Esophagus squamous epithelium (tissue), 5 donors: Measurements from ENCODE around the gene PDZRN3. TPM values are rescaled to one million over a fixed set of nuclear protein-coding genes. Genes with fewer than 3 reads are reported as not detected.

Source experiments
- DNase-seq: peaks from one replicate; lab custom pipeline; 2025; lab: John Stamatoyannopoulos, UW
- H3K27ac ChIP-seq, 4 donors: fragments of 200-600 bp; sonication (generic); one replicate each; pipeline ENCODE4 v1.5.1; 2016 to 2019; ENCODE audit warnings: mild to moderate bottlenecking in 1 of 4
- H3K27me3 ChIP-seq, 4 donors: fragments of 200-600 bp; sonication (generic); 1 replicate in 3 of 4; 2 replicates in 1 of 4; pipeline versions ENCODE4 v1.5.1 to v1.6.0; 2017 to 2021; ENCODE audit warnings: antibody characterized with exemption in 1 of 4
- H3K36me3 ChIP-seq, 3 donors: fragments of 200-600 bp; sonication (generic); one replicate each; pipeline ENCODE4 v1.5.1; 2016 to 2019
- H3K4me1 ChIP-seq, 3 donors: fragments of 200-600 bp; sonication (generic); one replicate each; pipeline ENCODE4 v1.5.1; 2017 to 2019
- H3K4me3 ChIP-seq, 4 donors: fragments of 200-600 bp; sonication (generic); 1 replicate in 3 of 4; 2 replicates in 1 of 4; pipeline ENCODE4 v1.5.1; 2016 to 2019; ENCODE audit warnings: mild to moderate bottlenecking in 2 of 4, moderate library complexity in 1 of 4
- H3K9me3 ChIP-seq, 3 donors: fragments of 200-600 bp; sonication (generic); one replicate each; pipeline ENCODE4 v1.5.1; 2016 to 2019
- POLR2A ChIP-seq, 4 donors: fragments of 450-650 bp; IDR thresholded peaks; one replicate each; pipeline ENCODE4 v1.6.1; 2017; ENCODE audit warnings: antibody characterized with exemption in 4 of 4, mild to moderate bottlenecking in 4 of 4, moderate library complexity in 3 of 4
- WGBS, 2 donors: methylation state at CpG; one replicate each; pipeline ENCODE4 v1.1.5; 2018; 5-methylcytosine and 5-hydroxymethylcytosine counted together
- intact Hi-C: fragments of 100-400 bp; cut with DNase I; formaldehyde crosslinking; loops from one replicate; pipeline ENCODE4 v1.15.0; 2022
- total RNA-seq, 4 donors: library from RNA; depleted of rRNA; stranded (reverse); fragments of >200 nt; gene quantifications; one replicate each; pipeline ENCODE4 v1.1.0, GENCODE V29; 2016
- TF ChIP-seq, protein P1 (sequence below), 6 experiments: fragments of 450-650 bp in 4 of 6; fragments of 200-600 bp in 2 of 6; sonication (generic) in 2 of 6; IDR thresholded peaks; one replicate each; pipeline ENCODE4 v1.5.1; 2016 to 2019; ENCODE audit warnings: antibody characterized with exemption in 6 of 6, mild to moderate bottlenecking in 4 of 6, moderate library complexity in 4 of 6
- donor health status: DM: yes; HTN: yes; CAD: no.

PDZRN3 gene
- total RNA-seq, 4 donors from 2014 or later: 22.1 to 54.9 (median 38.9) TPM

GRCh38 chr3:73453666-73454065, 171.1 kb downstream of the PDZRN3 start:
- no peak for TF ChIP-seq POLR2A (IDR thresholded peaks at IDR 0.05)
- TF ChIP-seq, protein P1, sequence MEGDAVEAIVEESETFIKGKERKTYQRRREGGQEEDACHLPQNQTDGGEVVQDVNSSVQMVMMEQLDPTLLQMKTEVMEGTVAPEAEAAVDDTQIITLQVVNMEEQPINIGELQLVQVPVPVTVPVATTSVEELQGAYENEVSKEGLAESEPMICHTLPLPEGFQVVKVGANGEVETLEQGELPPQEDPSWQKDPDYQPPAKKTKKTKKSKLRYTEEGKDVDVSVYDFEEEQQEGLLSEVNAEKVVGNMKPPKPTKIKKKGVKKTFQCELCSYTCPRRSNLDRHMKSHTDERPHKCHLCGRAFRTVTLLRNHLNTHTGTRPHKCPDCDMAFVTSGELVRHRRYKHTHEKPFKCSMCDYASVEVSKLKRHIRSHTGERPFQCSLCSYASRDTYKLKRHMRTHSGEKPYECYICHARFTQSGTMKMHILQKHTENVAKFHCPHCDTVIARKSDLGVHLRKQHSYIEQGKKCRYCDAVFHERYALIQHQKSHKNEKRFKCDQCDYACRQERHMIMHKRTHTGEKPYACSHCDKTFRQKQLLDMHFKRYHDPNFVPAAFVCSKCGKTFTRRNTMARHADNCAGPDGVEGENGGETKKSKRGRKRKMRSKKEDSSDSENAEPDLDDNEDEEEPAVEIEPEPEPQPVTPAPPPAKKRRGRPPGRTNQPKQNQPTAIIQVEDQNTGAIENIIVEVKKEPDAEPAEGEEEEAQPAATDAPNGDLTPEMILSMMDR (IDR thresholded peaks at IDR 0.05): no peak
- Histone ChIP-seq H3K36me3 (no peaks in the 10 kb centered on the region), H3K27me3 (no peaks in the 10 kb centered on the region), H3K4me3 (no peak overlapping the region), H3K27ac (no peak overlapping the region), H3K9me3 (no peaks in the 10 kb centered on the region), H3K4me1 (peaks cover 0 to 27% (median 3%) of the 10 kb centered on the region in 3 donors)
- whole genome bisulfite sequencing, 2 donors: 30 to 38% methylated on average over 4 of the region's 4 CpGs
- no peak for DNase-seq
- intact Hi-C loops: no loop called here

DNA sequence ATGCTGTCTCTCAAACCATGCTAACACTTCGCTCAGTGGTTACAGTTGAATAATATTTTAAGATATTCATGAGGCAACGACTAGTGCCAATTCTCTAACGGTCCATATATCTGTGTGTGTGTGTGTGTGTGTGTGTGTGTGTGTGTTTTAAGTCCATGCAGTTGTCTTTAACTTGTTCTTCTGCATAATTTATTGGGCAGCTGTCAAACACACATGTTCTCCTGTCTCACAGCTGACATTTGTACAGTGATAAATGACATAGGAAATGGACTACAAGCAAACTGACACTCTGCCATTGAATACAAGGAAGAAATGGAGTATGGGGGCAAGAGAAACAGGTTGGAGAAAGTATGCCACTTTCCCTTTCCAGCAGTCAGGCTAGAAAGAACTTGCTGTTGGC, 172.0 kb downstream of the PDZRN3 start:
- Histone ChIP-seq H3K4me3 (no peak overlapping the region), H3K27me3 (no peaks in the 10 kb centered on the region), H3K36me3 (no peaks in the 10 kb centered on the region), H3K4me1 (peaks cover 0 to 27% (median 3%) of the 10 kb centered on the region in 3 donors), H3K27ac (no peak overlapping the region), H3K9me3 (no peaks in the 10 kb centered on the region)
- DNase-seq: no peak
- TF ChIP-seq POLR2A (IDR thresholded peaks at IDR 0.05): no peak
- TF ChIP-seq, protein P1 (IDR thresholded peaks at IDR 0.05): no peak
- intact Hi-C loops: no loop called here
- 73 to 79% methylated on average over 3 of the region's 3 CpGs for WGBS, 2 donors

DNA sequence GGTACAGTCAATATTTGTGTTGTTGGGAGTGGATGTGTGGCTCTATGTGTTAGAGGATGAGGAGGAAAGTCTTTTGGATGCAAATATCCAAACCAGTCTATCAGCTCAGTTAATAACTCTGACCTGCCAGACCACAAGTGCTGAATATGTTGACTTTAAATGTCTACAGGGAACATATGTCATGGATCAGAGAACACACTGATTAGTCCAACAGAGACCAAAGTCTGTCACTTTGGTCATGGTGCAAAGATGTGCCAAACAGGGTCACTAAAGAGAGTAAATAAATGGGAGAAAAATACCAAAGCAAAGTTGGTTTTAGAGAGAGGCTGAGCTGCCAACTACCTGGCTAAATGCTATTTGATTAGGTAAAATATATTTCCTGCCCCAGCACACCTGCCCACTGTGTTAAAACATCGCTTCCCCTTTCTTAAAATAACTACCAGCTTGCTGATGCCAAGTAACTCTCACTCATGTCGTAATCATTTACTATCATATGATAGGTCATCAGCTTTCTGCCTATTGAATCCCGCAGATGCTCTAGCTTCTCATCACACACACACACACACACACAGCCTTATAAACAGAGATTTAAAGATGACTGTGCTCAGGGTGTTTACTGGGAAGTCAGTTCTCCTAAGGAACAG, 173.3 kb downstream of the PDZRN3 start:
- Histone ChIP-seq H3K27me3 (no peaks in the 10 kb centered on the region), H3K9me3 (no peaks in the 10 kb centered on the region), H3K4me1 (peaks cover 0 to 27% (median 3%) of the 10 kb centered on the region in 3 donors), H3K36me3 (no peaks in the 10 kb centered on the region), H3K4me3 (no peak overlapping the region), H3K27ac (no peak overlapping the region)
- WGBS, 2 donors: 29 to 43% methylated on average over 3 of the region's 3 CpGs
- no peak for DNase-seq
- intact Hi-C loops: no loop called here
- TF ChIP-seq POLR2A (IDR thresholded peaks at IDR 0.05): no peak
- TF ChIP-seq, protein P1 (IDR thresholded peaks at IDR 0.05): no peak

GRCh38 chr3:73449774-73450173, 175.0 kb downstream of the PDZRN3 start:
- H3K9me3 ChIP-seq: no peaks in the 10 kb centered on the region
- DNase-seq: no peak
- intact Hi-C loops: no loop called here
- H3K27me3 ChIP-seq: no peaks in the 10 kb centered on the region
- TF ChIP-seq, protein P1 (IDR thresholded peaks at IDR 0.05): no peak
- no peak for TF ChIP-seq POLR2A (IDR thresholded peaks at IDR 0.05)
- no peak overlapping the region for H3K4me3 ChIP-seq
- H3K36me3 ChIP-seq: no peaks in the 10 kb centered on the region
- no peak overlapping the region for H3K27ac ChIP-seq
- WGBS, 2 donors: 61 to 68% methylated on average over 4 of the region's 4 CpGs
- H3K4me1 ChIP-seq: peaks cover 0 to 27% (median 3%) of the 10 kb centered on the region in 3 donors

GRCh38 chr3:73448761-73449301, 175.9 kb downstream of the PDZRN3 start:
- TF ChIP-seq POLR2A (IDR thresholded peaks at IDR 0.05): no peak
- TF ChIP-seq, protein P1 (IDR thresholded peaks at IDR 0.05): no peak
- no peak overlapping the region for H3K4me3 ChIP-seq
- no peaks in the 10 kb centered on the region for H3K9me3 ChIP-seq
- WGBS, 2 donors: 52 to 84% methylated on average over 4 of the region's 4 CpGs
- peaks cover 0 to 23% (median 3%) of the 10 kb centered on the region in 3 donors for H3K4me1 ChIP-seq
- H3K27me3 ChIP-seq: no peaks in the 10 kb centered on the region
- intact Hi-C loops: no loop called here
- H3K27ac ChIP-seq: no peak overlapping the region
- no peak for DNase-seq
- no peaks in the 10 kb centered on the region for H3K36me3 ChIP-seq
